Body of pancreas (tissue), 4 donors: ENCODE data around the gene STRA8.

Experiments used
- CTCF ChIP-seq, 7 experiments: fragments of 450-650 bp in 4 of 7; fragments of 200-600 bp in 3 of 7; sonication (generic) in 3 of 7; IDR thresholded peaks; one replicate each; pipeline ENCODE4 v1.5.1; 2016 to 2019; ENCODE audit warnings: antibody characterized with exemption in 7 of 7
- POLR2A ChIP-seq, 3 donors: fragments of 450-650 bp; IDR thresholded peaks; one replicate each; pipeline ENCODE4 v1.6.1; 2016; ENCODE audit warnings: antibody characterized with exemption in 3 of 3, mild to moderate bottlenecking in 2 of 3

GRCh38 chr7:135270577-135271254, 37.1 kb downstream of the STRA8 start:
- no peak for TF ChIP-seq POLR2A (IDR thresholded peaks at IDR 0.05)
- TF ChIP-seq CTCF (IDR thresholded peaks at IDR 0.05): no peak
